DMS 273 treated with DMSO at 0.1 percent for 48 hours (cell line): ENCODE measurements around the gene DLEC1.
"Not testable (repeated sequence)": the region's sequence is repeated elsewhere in the genome, so short reads cannot be mapped to it uniquely, and the experiment has no call there.

ENCODE experiments used
- DNase-seq: peaks from one replicate; lab custom pipeline; 2025; lab: John Stamatoyannopoulos, UW

Gene DLEC1

GRCh38 chr3:38084334-38085310 is 45.6 kb downstream of the DLEC1 start:
- no peak for DNase-seq

DNA sequence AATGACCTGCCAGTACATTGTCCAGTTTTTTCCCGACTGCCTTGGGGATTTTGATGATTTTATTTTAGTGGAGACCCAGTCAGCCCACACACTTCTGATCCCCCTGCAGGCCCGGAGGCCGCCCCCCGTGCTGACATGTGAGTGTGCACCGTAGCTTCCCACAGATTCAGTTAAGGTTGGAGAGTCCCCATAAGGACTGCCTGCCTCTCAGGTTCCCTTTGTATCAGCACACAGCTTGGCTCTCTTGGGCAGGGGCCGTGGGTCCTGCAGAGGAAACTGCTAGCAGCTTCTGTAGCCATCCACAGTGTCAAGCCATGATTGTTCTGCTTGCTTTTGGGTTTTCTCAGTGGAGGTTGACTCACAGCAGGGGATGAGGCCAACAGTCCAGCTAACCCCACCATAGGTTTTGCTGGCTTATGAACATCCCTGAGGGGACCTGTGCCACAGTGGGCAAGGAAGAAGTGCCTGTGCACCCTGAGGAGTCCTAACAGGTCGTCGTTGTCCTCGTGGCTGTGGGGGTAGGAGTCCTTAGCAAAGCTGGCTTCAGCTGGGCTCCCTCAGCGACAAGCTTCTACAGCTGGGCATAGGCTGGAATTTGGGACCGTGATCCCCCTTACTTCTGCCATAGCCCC is 46.4 kb downstream of the DLEC1 start:
- no peak for DNase-seq

- no peak for DNase-seq
Observed at GRCh38 chr3:38085943-38086324, 46.9 kb downstream of the DLEC1 start.

- DNase-seq: no peak
Observed at GRCh38 chr3:38086496-38086895, 47.5 kb downstream of the DLEC1 start.

- DNase-seq: not testable (repeated sequence)
Observed at GRCh38 chr3:38087278-38087677, 48.3 kb downstream of the DLEC1 start.

GRCh38 chr3:38088126-38089078 is 49.4 kb downstream of the DLEC1 start:
- no peak for DNase-seq

GRCh38 chr3:38089163-38089562 is 50.2 kb downstream of the DLEC1 start:
- DNase-seq: no peak

DNA sequence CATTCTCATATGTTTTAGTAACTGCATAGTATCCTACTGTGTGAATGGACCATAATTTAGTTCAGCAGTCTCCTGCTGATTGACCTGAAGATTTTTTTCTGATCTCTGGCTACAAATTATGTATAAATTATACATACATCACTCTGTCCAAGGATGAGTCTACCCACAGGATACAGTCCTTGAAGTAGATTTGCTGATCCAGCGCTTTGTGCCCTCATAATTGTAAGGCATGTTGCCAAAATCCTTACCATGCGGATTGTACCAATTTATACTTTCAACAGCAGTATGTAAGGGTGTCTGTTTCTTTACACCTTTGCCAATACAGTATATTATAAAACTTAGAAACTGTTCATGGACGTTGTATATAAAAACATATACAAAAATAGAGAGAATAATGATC is 51.4 kb downstream of the DLEC1 start:
- DNase-seq: no peak

DNA sequence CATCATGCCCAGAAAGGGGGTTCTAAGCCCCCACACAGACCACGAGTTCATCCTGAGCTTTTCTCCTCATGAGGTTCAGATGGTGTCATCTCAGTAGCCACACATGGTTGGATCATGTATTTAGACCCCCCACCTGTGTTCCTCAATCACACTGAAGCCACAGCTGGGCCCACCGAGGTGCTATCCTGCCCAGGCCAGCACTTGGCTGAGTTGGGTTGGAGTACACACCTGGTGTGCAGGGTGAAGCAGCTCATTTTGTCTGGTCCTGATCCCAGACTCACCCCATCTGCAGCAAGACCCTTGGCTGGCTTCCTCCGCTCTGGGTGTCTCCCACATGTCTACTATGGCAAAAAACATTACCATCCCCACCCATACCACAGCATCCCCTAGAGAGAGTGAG is 56.0 kb downstream of the DLEC1 start:
- DNase-seq: no peak

DNA sequence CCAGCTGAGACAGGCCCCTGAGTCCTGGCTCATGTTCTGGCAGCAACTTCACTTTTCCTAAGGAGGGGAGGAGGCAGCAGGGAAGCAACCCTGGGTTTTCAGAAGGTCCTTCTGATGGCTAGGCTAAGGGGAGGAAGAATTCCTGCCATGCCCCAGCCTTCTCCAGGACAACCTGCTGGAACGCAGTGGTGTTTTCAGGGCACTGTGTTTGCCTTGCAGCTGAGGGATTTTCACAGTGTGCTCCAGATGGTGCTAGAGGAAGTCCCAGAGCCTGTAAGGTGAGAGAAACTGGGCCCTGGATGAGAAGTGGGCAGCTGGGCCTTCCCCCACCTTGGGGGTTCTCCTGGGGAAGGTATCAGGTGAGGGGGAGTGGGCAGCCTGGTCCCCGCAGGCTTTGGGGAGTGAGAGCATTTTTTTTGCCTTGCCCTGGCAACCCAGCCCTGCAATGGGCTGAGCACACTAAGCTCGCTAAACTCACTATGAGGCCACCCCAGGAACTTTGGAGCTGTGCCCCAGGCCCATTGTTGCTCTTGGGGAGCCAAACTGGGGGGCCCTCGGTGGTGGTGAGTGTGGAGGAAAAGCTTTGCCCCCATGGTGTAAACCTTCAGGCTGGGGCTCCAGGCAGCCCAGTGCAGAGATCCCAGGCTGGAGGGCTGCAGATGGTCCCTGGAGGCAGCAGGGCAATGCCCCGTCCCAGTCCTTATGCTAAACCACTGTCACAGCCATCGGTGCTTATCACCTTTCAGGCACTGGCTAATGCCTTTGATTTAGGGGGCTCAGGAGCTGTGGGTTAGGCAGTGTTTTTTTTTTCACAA is 56.9 kb downstream of the DLEC1 start:
- DNase-seq: no peak

- DNase-seq: no peak
Observed at GRCh38 chr3:38097446-38098375, 58.7 kb downstream of the DLEC1 start.

GRCh38 chr3:38098376-38098723 is 59.3 kb downstream of the DLEC1 start:
- DNase-seq: no peak

DNA sequence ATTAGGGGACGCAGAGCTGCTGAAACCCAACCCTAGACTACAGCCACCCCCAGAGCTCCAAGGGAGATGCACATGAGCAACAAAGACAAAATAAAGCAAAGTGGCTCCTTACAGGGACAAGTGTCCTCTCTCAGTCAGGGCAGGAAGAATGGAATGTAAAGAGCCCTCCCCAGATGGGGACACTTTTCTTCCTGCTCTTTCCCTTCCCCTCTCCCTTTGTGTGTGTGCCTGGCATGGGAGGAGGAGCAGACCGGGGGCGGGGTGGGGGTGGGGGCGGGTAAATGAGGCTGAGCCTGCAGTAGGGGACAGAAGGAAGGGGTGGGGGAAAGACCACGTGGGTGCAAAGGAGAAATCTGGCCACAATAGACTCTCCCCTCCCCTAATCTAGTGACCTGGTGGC is 60.5 kb downstream of the DLEC1 start:
- DNase-seq: no peak

DNA sequence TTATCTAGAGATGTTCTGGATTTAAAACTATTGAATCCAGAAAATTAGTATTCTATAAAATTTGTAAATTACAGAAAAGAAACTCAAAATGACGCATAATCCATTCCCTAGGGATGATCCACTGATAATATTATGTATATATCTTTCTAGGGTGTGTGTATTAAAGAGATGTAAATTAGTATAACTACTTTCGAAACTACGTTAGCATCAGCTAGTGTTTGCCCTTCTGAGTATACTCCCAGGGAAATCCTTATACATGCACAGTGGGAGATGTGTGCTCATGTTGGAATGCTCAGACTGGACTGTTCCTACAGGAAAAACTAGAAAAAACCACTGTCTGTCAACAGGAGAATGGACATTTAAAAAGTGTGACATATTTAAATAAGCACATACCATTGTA is 61.5 kb downstream of the DLEC1 start:
- no peak for DNase-seq

GRCh38 chr3:38101811-38102443 is 62.9 kb downstream of the DLEC1 start:
- no peak for DNase-seq

- DNase-seq: no peak
Observed at GRCh38 chr3:38102444-38102814, 63.4 kb downstream of the DLEC1 start.

- no peak for DNase-seq
Observed at GRCh38 chr3:38105525-38105924, 66.5 kb downstream of the DLEC1 start.

DNA sequence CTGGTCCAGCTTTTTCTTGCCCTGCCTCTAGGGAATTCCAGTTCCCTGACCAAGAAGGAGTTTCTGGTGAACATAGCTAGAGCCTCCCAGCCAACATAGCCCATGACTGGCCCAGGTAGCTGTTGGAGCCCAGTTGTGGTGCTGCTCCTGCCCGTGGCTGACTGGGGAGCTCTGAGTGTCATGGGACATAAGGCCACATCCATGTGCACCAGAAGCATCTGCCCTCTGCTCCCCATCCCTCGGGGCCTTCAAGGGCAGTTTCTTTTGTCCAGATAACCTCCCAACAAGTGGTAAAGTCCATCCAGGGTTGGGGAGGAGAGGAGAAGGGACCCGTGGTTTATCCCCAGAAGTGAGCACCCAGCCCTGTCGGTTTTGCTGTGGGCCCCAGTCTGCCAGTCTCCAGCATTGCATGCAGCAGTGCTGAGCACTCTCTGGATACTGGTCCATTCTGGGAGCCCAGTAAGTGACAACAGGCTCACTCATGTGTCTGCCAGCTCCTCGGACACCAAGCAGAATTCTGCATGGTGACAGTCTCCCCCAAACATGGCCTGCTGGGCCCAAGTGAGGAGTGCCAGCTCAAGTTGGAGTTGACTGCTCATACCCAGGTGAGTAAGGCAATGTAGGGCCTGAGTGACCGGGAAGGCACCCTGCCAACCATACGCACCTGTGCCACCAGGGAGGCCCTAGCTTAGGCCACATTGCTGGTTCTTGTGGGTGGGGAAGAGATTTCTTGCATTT is 69.1 kb downstream of the DLEC1 start:
- no peak for DNase-seq
